GM10266 (cell line): Measurements from ENCODE around the gene SPATA24.
A peak's percentile ranks its signal among the peaks of the same experiment; 100 is the strongest.

Source experiments
- DNase-seq: peaks from one replicate; pipeline ENCODE4 v3.0.0; 2012; ENCODE audit errors: extremely low spot score
- CTCF ChIP-seq: IDR thresholded peaks from 2 replicates; pipeline ENCODE4 v1.5.1; 2012; ENCODE audit warnings: mild to moderate bottlenecking, low read depth; ENCODE audit not compliant: control insufficient read depth, insufficient read depth; ENCODE audit errors: missing control alignments

Gene SPATA24

GRCh38 chr5:139399501-139400121 lies 4.3 kb downstream of the SPATA24 start:
- TF ChIP-seq CTCF: no peak
- DNase-seq: peak; percentile 82

GRCh38 chr5:139397921-139398320 lies 6.0 kb downstream of the SPATA24 start:
- TF ChIP-seq CTCF: no peak
- DNase-seq: no peak

GRCh38 chr5:139396691-139397090 lies 7.2 kb downstream of the SPATA24 start:
- no peak for DNase-seq
- no peak for TF ChIP-seq CTCF

GRCh38 chr5:139395844-139396640 lies 7.8 kb downstream of the SPATA24 start:
- DNase-seq: no peak
- TF ChIP-seq CTCF: no peak

- DNase-seq: no peak
- TF ChIP-seq CTCF: no peak
Measured at GRCh38 chr5:139394654-139395566, 9.0 kb downstream of the SPATA24 start, which contains the start of gene PROB1. PROB1 (minus strand) TSS chr5:139395104; CDS start chr5:139395081, 23 bp downstream.

GRCh38 chr5:139394123-139394653 lies 9.7 kb downstream of the SPATA24 start:
- peak; percentile 82 for DNase-seq
- peak; percentile 82 for TF ChIP-seq CTCF
